Right atrium auricular region (tissue), 2 donors: ENCODE data around the gene SSRP1. TPM values are rescaled to one million over a fixed set of nuclear protein-coding genes. Genes with fewer than 3 reads are reported as not detected.
A peak's percentile ranks its signal among the peaks of the same experiment; 100 is the strongest.
"Not testable (repeated sequence)": the region's sequence is repeated elsewhere in the genome, so short reads cannot be mapped to it uniquely, and the experiment has no call there.

ENCODE experiments used
- DNase-seq: peaks from one replicate; pipeline ENCODE4 v3.0.0-alpha.2; 2019; ENCODE audit warnings: low spot score
- H3K27ac ChIP-seq, 2 donors: fragments of 200-600 bp; sonication (generic); 1 replicate in 1 of 2; 2 replicates in 1 of 2; pipeline ENCODE4 v1.5.1; 2016 to 2019
- H3K27me3 ChIP-seq, 2 donors: fragments of 200-600 bp; sonication (generic); one replicate each; pipeline versions ENCODE4 v1.5.1 to v1.6.0; 2017 to 2019
- H3K36me3 ChIP-seq: fragments of 200-600 bp; sonication (generic); one replicate; pipeline ENCODE4 v1.5.1; 2016
- H3K4me1 ChIP-seq, 2 donors: fragments of 200-600 bp; sonication (generic); one replicate each; pipeline versions ENCODE4 v1.5.1 to v1.6.0; 2017 to 2019
- H3K4me3 ChIP-seq, 2 donors: fragments of 200-600 bp; sonication (generic); 1 replicate in 1 of 2; 2 replicates in 1 of 2; pipeline ENCODE4 v1.5.1; 2017 to 2019; ENCODE audit warnings: mild to moderate bottlenecking in 1 of 2, moderate library complexity in 1 of 2
- H3K9me3 ChIP-seq, 2 donors: fragments of 200-600 bp; sonication (generic); one replicate each; pipeline ENCODE4 v1.5.1; 2019
- total RNA-seq, 2 donors: library from RNA; depleted of rRNA; stranded (reverse); fragments of >200 nt; gene quantifications; one replicate each; pipeline ENCODE4 v1.1.0, GENCODE V29; 2016
- TF ChIP-seq, protein P1 (sequence below), 2 donors: fragments of 200-600 bp; sonication (generic); IDR thresholded peaks; one replicate each; pipeline ENCODE4 v1.5.1; 2019; ENCODE audit warnings: antibody characterized with exemption in 2 of 2

SSRP1 gene
- total RNA-seq, 2 donors from 2014 or later, result 42.3 to 54.3 TPM

DNA sequence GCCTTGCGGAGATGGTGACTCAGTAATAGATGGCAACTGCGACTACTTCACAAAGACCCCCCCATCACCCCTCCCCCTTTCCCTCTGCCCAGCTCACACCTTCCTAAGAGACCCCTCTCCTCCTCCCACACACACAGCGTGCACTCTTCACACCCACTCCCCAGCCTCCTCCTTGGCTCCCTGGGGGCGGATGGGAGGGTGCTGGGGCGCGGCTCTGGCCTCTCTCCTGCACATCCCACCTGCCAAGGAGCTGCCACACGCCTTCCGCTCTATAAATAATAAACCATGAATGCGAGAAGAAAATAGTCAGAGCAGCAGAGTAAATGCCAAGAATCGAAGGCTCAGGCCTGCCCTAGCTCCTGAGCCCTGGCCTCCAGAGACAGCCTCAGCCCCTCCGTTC, 7.0 kb upstream of the SSRP1 start:
- DNase-seq, result no peak
- no peaks in the 10 kb centered on the region for H3K9me3 ChIP-seq
- no peak overlapping the region for H3K4me3 ChIP-seq
- peaks cover 0 to 6% of the 10 kb centered on the region in 2 donors for H3K4me1 ChIP-seq
- H3K36me3 ChIP-seq, result no peaks in the 10 kb centered on the region
- no peak overlapping the region for H3K27ac ChIP-seq
- TF ChIP-seq, protein P1, sequence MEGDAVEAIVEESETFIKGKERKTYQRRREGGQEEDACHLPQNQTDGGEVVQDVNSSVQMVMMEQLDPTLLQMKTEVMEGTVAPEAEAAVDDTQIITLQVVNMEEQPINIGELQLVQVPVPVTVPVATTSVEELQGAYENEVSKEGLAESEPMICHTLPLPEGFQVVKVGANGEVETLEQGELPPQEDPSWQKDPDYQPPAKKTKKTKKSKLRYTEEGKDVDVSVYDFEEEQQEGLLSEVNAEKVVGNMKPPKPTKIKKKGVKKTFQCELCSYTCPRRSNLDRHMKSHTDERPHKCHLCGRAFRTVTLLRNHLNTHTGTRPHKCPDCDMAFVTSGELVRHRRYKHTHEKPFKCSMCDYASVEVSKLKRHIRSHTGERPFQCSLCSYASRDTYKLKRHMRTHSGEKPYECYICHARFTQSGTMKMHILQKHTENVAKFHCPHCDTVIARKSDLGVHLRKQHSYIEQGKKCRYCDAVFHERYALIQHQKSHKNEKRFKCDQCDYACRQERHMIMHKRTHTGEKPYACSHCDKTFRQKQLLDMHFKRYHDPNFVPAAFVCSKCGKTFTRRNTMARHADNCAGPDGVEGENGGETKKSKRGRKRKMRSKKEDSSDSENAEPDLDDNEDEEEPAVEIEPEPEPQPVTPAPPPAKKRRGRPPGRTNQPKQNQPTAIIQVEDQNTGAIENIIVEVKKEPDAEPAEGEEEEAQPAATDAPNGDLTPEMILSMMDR (IDR thresholded peaks at IDR 0.05), result no peak
- H3K27me3 ChIP-seq, result no peaks in the 10 kb centered on the region

- Histone ChIP-seq H3K36me3 (no peaks in the 10 kb centered on the region), H3K4me3 (no peak overlapping the region), H3K27me3 (no peaks in the 10 kb centered on the region), H3K4me1 (peaks cover 0 to 8% of the 10 kb centered on the region in 2 donors), H3K27ac (no peak overlapping the region), H3K9me3 (no peaks in the 10 kb centered on the region)
- TF ChIP-seq, protein P1 (IDR thresholded peaks at IDR 0.05), result no peak
- DNase-seq, result no peak
These were observed 5.6 kb upstream of the SSRP1 start for GRCh38 chr11:57341250-57341808.

DNA sequence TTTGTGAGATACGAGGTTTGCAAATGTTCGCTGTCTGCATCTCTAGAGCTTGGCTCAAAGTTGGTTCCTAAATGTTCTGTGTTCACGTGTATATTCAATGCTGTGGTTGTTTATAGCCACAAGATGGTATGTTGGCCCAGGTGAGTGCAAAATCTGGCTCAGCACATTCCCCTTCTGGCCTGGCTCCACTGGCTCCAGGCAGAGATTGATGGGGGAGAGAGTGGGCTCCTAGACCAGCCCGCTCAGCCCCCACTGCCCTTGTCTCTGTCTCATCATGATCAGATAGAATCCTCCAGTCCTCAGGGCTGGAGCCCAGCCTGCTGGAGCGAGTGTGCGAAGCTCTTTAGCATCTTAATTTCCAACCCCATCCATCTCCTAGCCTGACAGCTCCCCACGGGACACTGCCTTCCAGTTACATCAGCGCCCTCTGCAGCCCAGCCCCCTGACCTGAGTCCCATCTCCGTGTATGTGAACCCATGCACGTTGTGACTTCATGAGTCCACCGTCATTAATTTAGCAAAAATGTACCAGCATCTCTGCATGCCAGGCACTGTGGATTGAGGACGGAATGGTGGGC, 4.4 kb upstream of the SSRP1 start:
- no peak for DNase-seq
- H3K36me3 ChIP-seq, result no peaks in the 10 kb centered on the region
- no peaks in the 10 kb centered on the region for H3K9me3 ChIP-seq
- peaks cover 0 to 6% of the 10 kb centered on the region in 2 donors for H3K4me1 ChIP-seq
- TF ChIP-seq, protein P1 (IDR thresholded peaks at IDR 0.05), result peak in 1 of 2 donors; percentile 11
- no peak overlapping the region for H3K27ac ChIP-seq
- H3K4me3 ChIP-seq, result no peak overlapping the region
- no peaks in the 10 kb centered on the region for H3K27me3 ChIP-seq

- H3K27me3 ChIP-seq, result no peaks in the 10 kb centered on the region
These were observed 3.6 kb upstream of the SSRP1 start for GRCh38 chr11:57339328-57339727.

DNA sequence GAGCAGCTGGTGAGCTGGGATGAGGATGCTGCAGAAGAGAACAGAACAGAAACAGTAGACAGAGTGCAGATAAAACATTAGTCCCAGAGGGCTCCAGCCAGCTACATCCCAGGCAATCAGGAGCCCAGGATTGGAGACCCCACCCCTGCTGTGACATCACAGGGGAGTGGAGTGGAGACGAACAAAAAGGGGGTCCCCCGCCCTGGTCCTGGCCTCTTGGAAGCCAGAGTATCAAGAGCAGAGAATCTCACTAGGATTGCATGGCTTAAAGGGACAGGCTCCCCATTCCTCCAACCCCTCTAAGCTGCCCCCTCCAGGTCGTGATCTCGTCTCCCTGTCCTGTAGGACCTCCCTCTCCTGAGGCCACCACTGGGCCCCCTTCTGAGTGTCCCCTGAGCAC, 2.5 kb upstream of the SSRP1 start, which contains the start of gene P2RX3:
Gene P2RX3 (plus strand): TSS at position 211 of the 400 bp plus-strand sequence. CDS start 199 bp downstream, outside the sequence.
- DNase-seq, result no peak

More at GRCh38 chr11:57339328-57339727, 3.6 kb upstream of the SSRP1 start:
- Histone ChIP-seq H3K4me3 (no peak overlapping the region), H3K36me3 (no peaks in the 10 kb centered on the region), H3K4me1 (peaks cover 0 to 14% of the 10 kb centered on the region in 2 donors), H3K27ac (no peak overlapping the region), H3K9me3 (no peaks in the 10 kb centered on the region)
- TF ChIP-seq, protein P1 (IDR thresholded peaks at IDR 0.05), result no peak
- no peak for DNase-seq

GRCh38 chr11:57336856-57337255, 1.2 kb upstream of the SSRP1 start:
- peaks cover 13% of the 10 kb centered on the region for H3K36me3 ChIP-seq
- H3K27me3 ChIP-seq, H3K4me3 ChIP-seq, DNase-seq, H3K27ac ChIP-seq, H3K9me3 ChIP-seq: not testable (repeated sequence)
- H3K4me1 ChIP-seq, result peaks cover 0 to 16% of the 10 kb centered on the region in 2 donors

More for the DNA sequence above, 2.5 kb upstream of the SSRP1 start, which contains the start of gene P2RX3:
- Histone ChIP-seq H3K27me3 (no peaks in the 10 kb centered on the region), H3K4me1 (peaks cover 0 to 16% of the 10 kb centered on the region in 2 donors), H3K4me3 (no peak within 1 kb of the TSS), H3K9me3 (no peaks in the 10 kb centered on the region), H3K27ac (no peak within 1 kb of the TSS), H3K36me3 (peaks cover under 1% of the 10 kb centered on the region)
- TF ChIP-seq, protein P1 (IDR thresholded peaks at IDR 0.05), result no peak
